Upper lobe of left lung (tissue), 6 donors: ENCODE measurements around the gene HAUS3. TPM values are rescaled to one million over a fixed set of nuclear protein-coding genes. Genes with fewer than 3 reads are reported as not detected.

Experiments used
- ATAC-seq, 2 donors: fragments of 200-7000 bp; cut with Tn5 transposase; one replicate each; pipeline ENCODE4 v1.9.1; 2022; ENCODE audit warnings: mild to moderate bottlenecking in 2 of 2, moderate library complexity in 2 of 2; ENCODE audit not compliant: low FRiP score in 2 of 2
- DNase-seq, 2 donors: peaks; one replicate each; pipeline ENCODE4 v3.0.0-alpha.2; 2019 to 2020
- H3K27ac ChIP-seq, 4 donors: fragments of 200-600 bp; sonication (generic); one replicate each; pipeline ENCODE4 v1.5.1; 2016 to 2019
- H3K27me3 ChIP-seq, 4 donors: fragments of 200-600 bp; sonication (generic); one replicate each; pipeline ENCODE4 v1.5.1; 2017 to 2019
- H3K36me3 ChIP-seq, 4 donors: fragments of 200-600 bp; sonication (generic); one replicate each; pipeline ENCODE4 v1.5.1; 2016 to 2019
- H3K4me1 ChIP-seq, 4 donors: fragments of 200-600 bp; sonication (generic); one replicate each; pipeline ENCODE4 v1.5.1; 2018 to 2019
- H3K4me3 ChIP-seq, 4 donors: fragments of 200-600 bp; sonication (generic); one replicate each; pipeline ENCODE4 v1.5.1; 2017 to 2019; ENCODE audit warnings: mild to moderate bottlenecking in 2 of 4, moderate library complexity in 1 of 4
- H3K9me3 ChIP-seq, 4 donors: fragments of 200-600 bp; sonication (generic); one replicate each; pipeline ENCODE4 v1.5.1; 2018 to 2019
- EP300 ChIP-seq, 4 donors: sonication (generic); formaldehyde crosslinking; IDR thresholded peaks; one replicate each; pipeline ENCODE4 v1.5.1; 2017; ENCODE audit warnings: antibody characterized with exemption in 4 of 4, control low read depth in 2 of 4
- POLR2A ChIP-seq, 4 donors: fragments of 450-650 bp; IDR thresholded peaks; one replicate each; pipeline ENCODE4 v1.5.1; 2016 to 2017; ENCODE audit warnings: antibody characterized with exemption in 4 of 4, mild to moderate bottlenecking in 2 of 4
- POLR2AphosphoS5 ChIP-seq, 2 donors: sonication (generic); formaldehyde crosslinking; IDR thresholded peaks; one replicate each; pipeline ENCODE4 v1.5.1; 2017; ENCODE audit warnings: antibody characterized with exemption in 2 of 2
- WGBS, 2 donors: methylation state at CpG; one replicate each; pipeline ENCODE4 v1.1.5; 2017 to 2018; 5-methylcytosine and 5-hydroxymethylcytosine counted together
- total RNA-seq, 6 donors: library from RNA; depleted of rRNA in 4 of 6; stranded (reverse); fragments of >200 nt in 4 of 6; gene quantifications; one replicate each; pipeline versions ENCODE4 v1.1.0 to v1.2.1, GENCODE V29; 2016 to 2021
- TF ChIP-seq, protein P1 (sequence below), 6 experiments: fragments of 450-650 bp in 4 of 6; fragments of 200-600 bp in 2 of 6; sonication (generic) in 2 of 6; IDR thresholded peaks; one replicate each; pipeline ENCODE4 v1.5.1; 2016 to 2019; ENCODE audit warnings: antibody characterized with exemption in 6 of 6
- donor health status: DM: no; HTN: no; CAD: no; lungs with moderate emphysema.
- donor health status: DM: no; HTN: yes; CAD: no; lungs with severe emphysema.

The HAUS3 gene
- total RNA-seq, 6 donors from 2014 or later = 8.2 to 21.0 (median 12.5) TPM

DNA sequence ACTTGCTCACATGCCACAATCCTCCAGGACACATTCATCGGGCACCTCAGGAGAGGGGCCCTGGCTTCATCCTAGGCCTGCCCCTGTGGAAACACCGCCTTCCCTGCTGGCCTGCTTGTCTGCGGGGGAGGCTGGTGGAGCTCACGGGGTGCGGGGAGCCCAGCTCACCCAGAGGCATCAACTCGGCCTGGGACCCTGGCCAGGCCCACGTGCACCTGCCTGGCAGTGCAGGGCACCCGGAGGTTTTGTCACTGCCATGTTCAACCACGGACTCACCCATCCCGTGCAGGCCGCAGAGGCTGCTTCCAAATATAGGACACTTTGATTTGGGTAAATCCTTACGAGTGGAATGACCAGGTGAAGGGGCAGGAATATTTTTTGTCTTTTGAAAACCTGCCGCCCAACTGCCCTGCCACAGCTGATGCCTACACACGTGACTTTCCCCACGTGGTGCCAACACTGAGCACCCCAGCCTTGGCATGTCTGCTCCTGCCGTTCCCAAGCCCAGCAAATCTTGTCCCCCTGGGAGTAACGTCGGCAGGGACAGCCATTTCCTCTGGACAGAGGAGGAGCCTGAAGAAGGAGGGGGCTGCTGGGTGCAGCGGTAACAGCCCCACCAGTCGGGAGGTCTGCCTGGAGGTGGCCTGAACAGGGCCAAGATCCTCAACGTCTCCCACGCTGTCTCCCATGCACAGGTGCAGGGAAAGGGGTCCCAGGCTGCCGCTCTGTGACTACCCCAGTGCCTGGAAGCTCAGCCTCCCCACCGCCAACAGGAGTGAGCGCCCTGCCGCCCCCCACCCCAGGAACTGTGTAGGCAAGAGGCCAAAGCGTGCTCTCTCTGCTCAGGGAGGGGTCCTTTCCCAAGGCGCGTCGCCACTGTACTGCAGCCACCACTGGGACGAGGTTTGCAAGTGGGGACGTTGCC lies 11.5 kb upstream of the HAUS3 start:
- H3K4me3 ChIP-seq = no peak overlapping the region
- H3K36me3 ChIP-seq = peaks cover 18 to 82% (median 70%) of the 10 kb centered on the region in 4 donors
- DNase-seq (peak; percentile 17 to 63), ATAC-seq (no peak)
- H3K4me1 ChIP-seq = peaks cover 51 to 71% (median 55%) of the 10 kb centered on the region in 4 donors
- no peak for TF ChIP-seq POLR2AphosphoS5 (IDR thresholded peaks at IDR 0.05)
- TF ChIP-seq POLR2A (IDR thresholded peaks at IDR 0.05) = no peak
- TF ChIP-seq, protein P1, sequence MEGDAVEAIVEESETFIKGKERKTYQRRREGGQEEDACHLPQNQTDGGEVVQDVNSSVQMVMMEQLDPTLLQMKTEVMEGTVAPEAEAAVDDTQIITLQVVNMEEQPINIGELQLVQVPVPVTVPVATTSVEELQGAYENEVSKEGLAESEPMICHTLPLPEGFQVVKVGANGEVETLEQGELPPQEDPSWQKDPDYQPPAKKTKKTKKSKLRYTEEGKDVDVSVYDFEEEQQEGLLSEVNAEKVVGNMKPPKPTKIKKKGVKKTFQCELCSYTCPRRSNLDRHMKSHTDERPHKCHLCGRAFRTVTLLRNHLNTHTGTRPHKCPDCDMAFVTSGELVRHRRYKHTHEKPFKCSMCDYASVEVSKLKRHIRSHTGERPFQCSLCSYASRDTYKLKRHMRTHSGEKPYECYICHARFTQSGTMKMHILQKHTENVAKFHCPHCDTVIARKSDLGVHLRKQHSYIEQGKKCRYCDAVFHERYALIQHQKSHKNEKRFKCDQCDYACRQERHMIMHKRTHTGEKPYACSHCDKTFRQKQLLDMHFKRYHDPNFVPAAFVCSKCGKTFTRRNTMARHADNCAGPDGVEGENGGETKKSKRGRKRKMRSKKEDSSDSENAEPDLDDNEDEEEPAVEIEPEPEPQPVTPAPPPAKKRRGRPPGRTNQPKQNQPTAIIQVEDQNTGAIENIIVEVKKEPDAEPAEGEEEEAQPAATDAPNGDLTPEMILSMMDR (IDR thresholded peaks at IDR 0.05) = no peak
- peak overlapping the region in 2 of 4 donors; percentile 97 to 98 for H3K27ac ChIP-seq
- 89 to 90% methylated on average over 20 to 32 of the region's 32 CpGs for WGBS, 2 donors
- no peaks in the 10 kb centered on the region for H3K9me3 ChIP-seq
- H3K27me3 ChIP-seq = no peaks in the 10 kb centered on the region

DNA sequence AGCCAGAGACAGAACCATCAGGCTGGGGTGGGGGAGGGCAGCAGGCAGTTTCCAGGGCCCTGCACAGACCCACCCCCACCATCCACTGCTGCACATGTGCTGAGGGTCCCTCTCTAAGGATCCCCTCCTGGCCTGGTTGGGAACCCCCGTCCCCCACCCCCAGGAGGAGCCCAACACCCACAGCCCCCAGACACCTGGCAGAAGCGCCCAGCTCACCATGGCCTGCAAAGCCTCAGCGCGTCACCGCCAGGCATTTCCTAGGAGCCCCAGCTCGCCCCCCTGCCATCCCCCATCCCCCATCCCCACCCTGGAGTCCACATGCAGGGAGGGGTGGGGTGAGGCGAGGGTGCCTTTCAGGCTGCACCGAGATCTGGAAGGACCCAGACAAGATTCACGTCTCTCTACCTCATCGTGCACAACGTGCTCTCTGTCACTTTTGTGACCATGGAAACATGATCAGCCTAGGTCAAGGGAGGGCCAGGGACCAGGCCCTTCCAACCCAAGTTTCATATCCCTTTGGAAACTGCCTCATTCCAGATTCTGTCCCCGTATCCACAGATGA lies 10.7 kb upstream of the HAUS3 start:
- no peak overlapping the region for H3K4me3 ChIP-seq
- H3K27ac ChIP-seq = peak overlapping the region in 2 of 4 donors; percentile 97 to 98
- peaks cover 18 to 82% (median 74%) of the 10 kb centered on the region in 4 donors for H3K36me3 ChIP-seq
- H3K9me3 ChIP-seq = no peaks in the 10 kb centered on the region
- ATAC-seq (no peak), DNase-seq (peak in 1 of 2 donors; percentile 49)
- 88 to 94% methylated on average over 8 to 10 of the region's 12 CpGs for WGBS, 2 donors
- no peaks in the 10 kb centered on the region for H3K27me3 ChIP-seq
- no peak for TF ChIP-seq POLR2A (IDR thresholded peaks at IDR 0.05)
- no peak for TF ChIP-seq EP300 (IDR thresholded peaks at IDR 0.05)
- TF ChIP-seq, protein P1 (IDR thresholded peaks at IDR 0.05) = no peak
- TF ChIP-seq POLR2AphosphoS5 (IDR thresholded peaks at IDR 0.05) = no peak
- peaks cover 43 to 66% (median 47%) of the 10 kb centered on the region in 4 donors for H3K4me1 ChIP-seq

DNA sequence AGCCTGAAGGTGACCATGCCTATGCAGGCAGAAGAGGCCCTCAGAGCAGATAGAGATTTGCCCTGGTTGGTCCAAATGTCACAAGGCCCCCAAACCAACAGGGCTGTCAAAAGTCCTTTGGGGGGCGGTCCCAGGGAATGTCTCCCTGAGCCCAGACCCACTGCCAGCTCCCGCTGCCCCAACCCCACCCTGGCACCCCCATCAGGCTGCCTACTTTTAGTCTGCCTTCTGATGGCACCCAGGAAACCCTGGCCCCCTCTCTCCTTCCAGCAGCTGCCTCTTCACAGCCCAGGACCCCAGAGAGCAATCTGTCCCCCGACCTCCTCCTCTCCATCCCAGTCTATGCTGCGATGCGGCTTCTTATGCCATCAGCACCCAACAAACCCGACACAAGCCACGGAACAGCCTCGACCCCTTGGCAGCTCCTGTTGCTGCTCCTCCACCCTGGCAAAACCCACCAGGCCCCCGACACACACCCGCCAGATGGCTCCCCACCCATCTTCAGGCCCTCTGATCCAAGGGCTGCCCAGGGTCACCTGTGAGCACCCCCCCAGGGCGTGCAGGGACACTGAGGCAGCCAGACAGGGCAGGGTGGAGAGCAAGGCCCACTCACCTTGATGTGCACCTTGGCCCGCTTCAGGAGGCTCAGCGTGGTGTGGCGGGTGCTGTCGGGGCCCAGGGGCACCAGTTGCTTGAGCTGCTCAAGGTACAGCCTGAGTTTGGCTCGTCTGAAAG lies 10.0 kb upstream of the HAUS3 start:
- 94% methylated on average over 11 to 16 of the region's 16 CpGs for WGBS, 2 donors

DNA sequence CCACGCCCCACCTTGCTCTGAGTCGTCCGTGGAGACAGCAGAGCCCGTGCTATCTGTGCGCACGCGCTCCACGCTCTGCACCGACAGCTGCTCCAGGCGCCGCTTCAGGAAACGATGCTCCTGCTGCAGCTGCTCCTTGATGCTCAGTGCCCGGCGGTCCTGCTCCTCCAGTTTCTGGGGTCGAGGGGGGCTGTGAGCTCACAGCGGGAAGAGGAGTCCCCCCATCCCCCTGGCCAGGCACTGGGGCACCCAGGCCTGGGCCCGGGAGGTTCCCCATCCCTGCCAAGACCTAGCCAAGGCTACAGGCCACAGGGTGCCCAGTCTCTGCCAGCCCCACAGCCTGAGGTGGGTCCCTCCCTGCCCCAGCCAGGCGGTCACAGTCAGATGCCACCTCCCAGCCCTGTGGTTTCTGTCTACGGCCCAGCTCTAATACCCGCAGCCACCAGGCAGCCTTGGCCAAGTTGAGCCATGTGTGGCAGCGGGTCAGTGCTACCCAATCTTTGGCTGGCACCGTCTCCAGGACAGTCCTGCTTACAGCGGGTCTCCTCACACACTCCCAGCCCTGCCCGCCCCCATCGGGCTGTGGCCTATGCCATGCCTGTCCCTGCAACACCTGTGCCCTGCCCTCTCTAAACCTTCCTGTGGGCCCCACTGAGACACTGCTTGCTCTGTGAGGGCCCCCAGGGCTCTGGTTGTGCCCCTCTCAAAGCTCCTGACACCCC lies 9.3 kb upstream of the HAUS3 start:
- H3K27ac ChIP-seq = peak overlapping the region in 2 of 4 donors; percentile 97 to 98
- 94 to 95% methylated on average over 8 to 21 of the region's 25 CpGs for WGBS, 2 donors
- no peak overlapping the region for H3K4me3 ChIP-seq
- H3K27me3 ChIP-seq = no peaks in the 10 kb centered on the region
- no peak for ATAC-seq
- TF ChIP-seq, protein P1 (IDR thresholded peaks at IDR 0.05) = no peak
- TF ChIP-seq POLR2AphosphoS5 (IDR thresholded peaks at IDR 0.05) (no peak), EP300 (IDR thresholded peaks at IDR 0.05) (no peak), POLR2A (IDR thresholded peaks at IDR 0.05) (no peak)
- H3K4me1 ChIP-seq = peaks cover 29 to 63% (median 34%) of the 10 kb centered on the region in 4 donors
- H3K36me3 ChIP-seq = peaks cover 18 to 81% (median 75%) of the 10 kb centered on the region in 4 donors
- DNase-seq = peak; percentile 19 to 70
- no peaks in the 10 kb centered on the region for H3K9me3 ChIP-seq

More for the DNA sequence above, 10.0 kb upstream of the HAUS3 start:
- Histone ChIP-seq H3K27me3 (no peaks in the 10 kb centered on the region), H3K4me1 (peaks cover 37 to 64% (median 41%) of the 10 kb centered on the region in 4 donors), H3K9me3 (no peaks in the 10 kb centered on the region), H3K27ac (peak overlapping the region in 2 of 4 donors; percentile 97 to 98), H3K4me3 (no peak overlapping the region), H3K36me3 (peaks cover 18 to 85% (median 75%) of the 10 kb centered on the region in 4 donors)
- no peak for TF ChIP-seq EP300 (IDR thresholded peaks at IDR 0.05)
- TF ChIP-seq, protein P1 (IDR thresholded peaks at IDR 0.05) = no peak
- TF ChIP-seq POLR2A (IDR thresholded peaks at IDR 0.05) = no peak
- TF ChIP-seq POLR2AphosphoS5 (IDR thresholded peaks at IDR 0.05) = no peak
- peak; percentile 15 to 58 for DNase-seq
- no peak for ATAC-seq
